MG63 (cell line): ENCODE measurements around the gene SLCO2A1. TPM values are rescaled to one million over a fixed set of nuclear protein-coding genes. Genes with fewer than 3 reads are reported as not detected.

Source experiments
- DNase-seq: peaks from one replicate; pipeline ENCODE4 v3.0.0-alpha.2; 2020
- H3K27me3 ChIP-seq: fragments of 250-450 bp; sonication (Bioruptor Pico); 2 replicates; pipeline ENCODE4 v1.5.1; 2020; ENCODE audit warnings: mild to moderate bottlenecking, moderate library complexity
- H3K36me3 ChIP-seq: fragments of 250-450 bp; sonication (Bioruptor Pico); 2 replicates; pipeline ENCODE4 v1.5.1; 2020; ENCODE audit warnings: mild to moderate bottlenecking, moderate library complexity
- H3K4me3 ChIP-seq: fragments of 250-450 bp; sonication (Bioruptor Pico); 2 replicates; pipeline ENCODE4 v1.5.1; 2020; ENCODE audit warnings: mild to moderate bottlenecking, moderate library complexity
- H3K9me3 ChIP-seq: fragments of 250-450 bp; sonication (Bioruptor Pico); 2 replicates; pipeline ENCODE4 v1.5.1; 2020; ENCODE audit warnings: mild to moderate bottlenecking, moderate library complexity
- total RNA-seq: library from RNA; depleted of rRNA; stranded (reverse); fragments of >200 nt; shearing (Covaris generic); gene quantifications from 2 replicates; pipeline ENCODE4 v1.2.3, GENCODE V29; 2014; ENCODE audit warnings: low replicate concordance

SLCO2A1 gene
- total RNA-seq, 1 experiment from 2014 or later = 0.72 TPM

DNA sequence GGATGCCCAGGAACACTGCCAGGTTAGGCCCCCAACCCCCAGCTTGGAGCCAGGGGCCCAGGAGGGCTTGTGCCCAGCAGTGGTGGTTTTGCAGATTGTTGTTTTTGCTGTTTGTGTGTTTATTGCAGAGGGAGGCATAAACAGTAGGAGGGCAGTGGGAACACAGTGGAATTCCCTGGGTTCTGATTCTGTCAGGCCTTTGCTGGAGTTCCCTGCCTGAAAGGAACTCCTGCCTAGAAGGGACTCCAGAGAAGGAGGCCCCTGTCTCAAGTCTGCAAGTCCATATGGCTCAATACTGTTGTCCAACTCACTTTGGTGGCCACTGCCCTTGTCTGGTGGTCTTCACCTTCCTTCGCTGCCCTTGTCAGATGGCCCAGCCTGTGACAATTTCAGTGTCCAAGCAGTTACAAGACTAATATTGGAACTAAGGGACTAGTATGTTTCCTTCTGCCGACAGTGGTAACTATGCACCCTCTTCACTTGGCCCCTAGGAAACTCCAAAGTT is 86.6 kb downstream of the SLCO2A1 start:
- H3K27me3 ChIP-seq = no peaks in the 10 kb centered on the region
- H3K9me3 ChIP-seq = no peaks in the 10 kb centered on the region
- DNase-seq = no peak

DNA sequence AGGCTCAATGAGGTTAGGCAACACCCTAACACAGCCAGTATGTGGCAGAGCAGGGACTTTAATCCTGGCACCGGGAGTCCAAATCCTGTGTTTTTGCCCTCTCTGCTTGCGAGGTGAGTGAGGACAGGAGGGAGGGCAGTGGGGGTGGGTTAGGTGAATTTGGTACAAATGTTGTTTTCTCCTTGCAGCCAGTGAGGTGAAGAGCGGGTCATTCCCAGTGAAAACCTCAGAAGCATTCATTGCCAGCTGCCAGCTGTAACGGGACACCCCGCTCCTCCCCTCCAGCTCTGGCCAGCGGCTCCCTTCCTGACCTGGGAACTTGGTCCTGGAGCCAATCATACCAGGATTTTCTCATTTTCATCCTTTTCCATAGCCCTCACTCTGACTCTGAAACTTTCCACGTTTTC is 88.3 kb downstream of the SLCO2A1 start:
- Histone ChIP-seq H3K4me3 (no peak overlapping the region), H3K9me3 (no peaks in the 10 kb centered on the region), H3K27me3 (no peaks in the 10 kb centered on the region), H3K36me3 (no peaks in the 10 kb centered on the region)
- DNase-seq = peak; percentile 75

More for the DNA sequence above, 86.6 kb downstream of the SLCO2A1 start:
- Histone ChIP-seq H3K4me3 (no peak overlapping the region), H3K36me3 (no peaks in the 10 kb centered on the region)

DNA sequence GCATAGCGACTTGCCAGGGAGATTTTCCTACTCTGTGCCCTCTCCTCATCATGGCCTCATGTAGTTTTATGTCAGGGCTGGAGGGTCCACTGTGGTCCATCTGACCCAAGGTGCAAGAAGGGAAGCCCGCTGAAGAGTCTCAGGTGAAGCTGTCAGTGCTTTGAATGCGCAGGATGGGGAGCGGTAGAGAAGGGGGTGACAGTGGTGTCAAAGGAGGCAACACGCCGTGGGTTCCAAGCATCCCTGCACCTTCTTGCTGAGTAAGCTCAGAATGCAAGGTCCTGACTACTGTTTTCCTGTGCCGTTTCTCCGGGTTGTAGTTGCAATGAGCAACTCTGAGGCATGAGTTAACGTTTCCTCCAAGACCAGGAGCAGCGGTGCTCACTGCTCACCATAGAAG is 89.2 kb downstream of the SLCO2A1 start:
- Histone ChIP-seq H3K4me3 (no peak overlapping the region), H3K36me3 (no peaks in the 10 kb centered on the region), H3K9me3 (no peaks in the 10 kb centered on the region), H3K27me3 (no peaks in the 10 kb centered on the region)
- DNase-seq = no peak

DNA sequence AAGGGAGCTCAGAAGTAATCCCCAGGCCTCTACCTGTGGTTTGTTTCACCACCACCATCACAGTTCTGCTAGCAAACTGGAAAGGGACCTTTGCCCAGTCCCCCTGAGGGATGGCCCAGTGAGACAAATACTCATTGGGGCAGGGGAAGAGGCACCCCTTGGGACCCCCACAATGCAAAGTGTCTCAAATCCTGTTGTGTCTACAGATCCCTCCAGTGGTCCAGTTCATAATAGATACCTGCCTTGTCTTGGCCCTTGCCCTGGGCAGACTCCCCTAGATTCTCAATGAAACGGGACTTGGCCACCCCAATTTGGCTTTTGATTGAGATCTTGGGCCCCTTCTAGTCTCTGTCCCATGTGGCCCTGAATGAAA is 90.3 kb downstream of the SLCO2A1 start:
- H3K36me3 ChIP-seq = no peaks in the 10 kb centered on the region
- no peak overlapping the region for H3K4me3 ChIP-seq
- DNase-seq = no peak
- no peaks in the 10 kb centered on the region for H3K27me3 ChIP-seq
- H3K9me3 ChIP-seq = no peaks in the 10 kb centered on the region

DNA sequence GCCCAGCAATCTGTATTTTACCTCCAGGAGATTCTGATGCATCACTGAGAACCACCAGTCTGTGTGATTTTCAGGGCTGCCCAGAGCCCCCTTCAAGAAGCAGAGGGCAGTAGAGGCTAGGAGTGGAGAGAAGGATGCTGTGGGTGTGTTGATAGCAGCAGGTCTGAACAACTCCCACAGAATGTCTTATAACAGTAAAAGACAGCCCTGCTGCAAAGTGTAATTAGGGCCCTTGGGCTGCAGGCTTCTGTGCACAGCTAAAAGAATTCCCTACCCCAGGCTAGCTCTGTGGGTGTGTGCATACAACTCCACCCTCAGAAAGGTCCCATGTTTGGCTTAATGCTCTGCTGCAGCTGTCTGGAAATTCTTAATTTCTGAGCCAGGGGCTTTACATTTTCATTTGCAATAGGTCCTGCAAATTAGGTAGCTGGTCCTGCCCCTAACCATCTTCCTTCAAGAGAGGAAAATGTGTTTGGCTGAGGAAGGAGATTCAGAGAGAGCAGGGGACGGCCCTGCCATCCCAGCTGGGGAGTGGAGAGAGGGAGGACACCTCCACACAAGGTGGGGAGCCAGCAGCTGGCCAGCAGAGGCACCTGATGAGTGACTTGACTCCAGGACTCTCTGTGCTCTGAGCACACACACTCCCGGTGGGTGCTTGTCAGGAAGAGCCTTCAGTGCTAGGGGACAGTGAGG is 90.8 kb downstream of the SLCO2A1 start:
- no peak overlapping the region for H3K4me3 ChIP-seq
- no peaks in the 10 kb centered on the region for H3K27me3 ChIP-seq
- H3K36me3 ChIP-seq = no peaks in the 10 kb centered on the region
- H3K9me3 ChIP-seq = no peaks in the 10 kb centered on the region
- no peak for DNase-seq

DNA sequence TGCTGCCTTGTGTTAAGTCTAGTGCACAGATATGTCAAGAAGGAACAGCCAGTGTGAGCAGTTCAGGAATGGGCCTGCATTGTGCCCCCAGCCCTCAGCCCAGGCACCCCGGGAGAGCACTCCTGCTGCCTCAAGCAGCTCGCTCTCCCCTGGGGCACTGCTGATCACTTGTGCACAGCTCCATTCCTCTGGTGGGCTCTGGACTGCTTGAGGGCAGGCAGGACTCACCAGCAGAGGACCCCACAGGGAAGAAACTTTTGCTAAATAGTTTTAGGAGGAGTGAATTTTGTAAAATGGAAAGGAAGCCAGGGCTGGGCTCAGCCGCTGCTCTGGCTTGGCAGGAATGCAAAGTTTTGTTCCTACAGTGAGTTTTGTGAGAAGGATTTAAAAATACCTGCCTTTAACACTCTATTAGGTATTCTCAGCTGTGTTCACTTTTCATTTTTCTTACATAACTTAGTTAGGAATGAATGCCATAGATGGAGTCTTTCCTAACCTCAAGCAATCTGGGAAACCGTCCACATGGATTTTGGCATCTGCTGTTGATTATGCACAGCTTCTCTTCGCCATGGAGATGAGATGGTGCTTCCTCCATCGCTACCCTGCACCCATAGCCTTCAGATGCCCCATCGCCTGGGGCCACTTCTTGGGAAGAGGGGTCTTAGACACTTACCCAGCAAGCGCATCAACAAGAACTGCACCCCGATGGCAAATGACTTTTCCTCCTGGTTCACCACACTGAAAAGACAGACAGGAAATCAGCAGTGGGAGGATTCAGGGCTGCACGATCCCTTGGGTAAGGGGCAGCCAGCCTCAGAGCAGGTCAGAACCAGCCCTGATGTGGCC is 91.7 kb downstream of the SLCO2A1 start:
- Histone ChIP-seq H3K36me3 (no peaks in the 10 kb centered on the region), H3K27me3 (no peaks in the 10 kb centered on the region)
- DNase-seq = peak; percentile 50

DNA sequence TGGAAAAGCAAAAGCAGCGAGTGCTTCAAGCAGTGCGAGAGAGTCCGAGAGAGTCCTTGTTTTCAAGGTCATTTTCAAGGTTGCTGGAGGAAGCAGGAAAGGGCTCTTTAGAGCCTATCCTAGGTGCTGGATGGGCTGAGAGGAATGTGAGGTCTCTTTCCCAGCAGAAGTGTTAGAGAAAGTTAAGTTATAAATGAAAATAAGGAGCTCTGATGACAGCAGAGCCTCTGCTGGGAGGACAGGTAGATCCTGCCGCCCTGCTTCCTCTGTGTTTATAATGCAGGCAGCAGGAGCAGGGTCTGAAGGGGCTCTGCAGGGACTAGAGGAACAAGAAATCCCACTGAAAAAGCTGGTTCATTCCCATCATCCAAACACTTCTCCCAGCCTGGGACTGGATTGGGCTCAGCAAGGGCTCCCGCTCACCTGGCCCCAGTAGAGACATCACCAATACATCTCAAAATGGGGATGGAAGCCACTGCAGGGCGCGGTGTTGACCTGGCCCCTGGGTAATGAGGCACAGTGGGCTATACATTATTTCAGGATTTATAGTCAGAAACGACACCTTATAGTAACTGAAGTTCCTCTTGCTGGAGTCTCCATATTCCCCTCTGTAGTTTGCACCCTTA is 92.6 kb downstream of the SLCO2A1 start:
- DNase-seq = no peak
- no peaks in the 10 kb centered on the region for H3K9me3 ChIP-seq
- H3K4me3 ChIP-seq = no peak overlapping the region
- H3K27me3 ChIP-seq = no peaks in the 10 kb centered on the region
- no peaks in the 10 kb centered on the region for H3K36me3 ChIP-seq

More for the DNA sequence above, 91.7 kb downstream of the SLCO2A1 start:
- H3K9me3 ChIP-seq = no peaks in the 10 kb centered on the region
- H3K4me3 ChIP-seq = no peak overlapping the region

DNA sequence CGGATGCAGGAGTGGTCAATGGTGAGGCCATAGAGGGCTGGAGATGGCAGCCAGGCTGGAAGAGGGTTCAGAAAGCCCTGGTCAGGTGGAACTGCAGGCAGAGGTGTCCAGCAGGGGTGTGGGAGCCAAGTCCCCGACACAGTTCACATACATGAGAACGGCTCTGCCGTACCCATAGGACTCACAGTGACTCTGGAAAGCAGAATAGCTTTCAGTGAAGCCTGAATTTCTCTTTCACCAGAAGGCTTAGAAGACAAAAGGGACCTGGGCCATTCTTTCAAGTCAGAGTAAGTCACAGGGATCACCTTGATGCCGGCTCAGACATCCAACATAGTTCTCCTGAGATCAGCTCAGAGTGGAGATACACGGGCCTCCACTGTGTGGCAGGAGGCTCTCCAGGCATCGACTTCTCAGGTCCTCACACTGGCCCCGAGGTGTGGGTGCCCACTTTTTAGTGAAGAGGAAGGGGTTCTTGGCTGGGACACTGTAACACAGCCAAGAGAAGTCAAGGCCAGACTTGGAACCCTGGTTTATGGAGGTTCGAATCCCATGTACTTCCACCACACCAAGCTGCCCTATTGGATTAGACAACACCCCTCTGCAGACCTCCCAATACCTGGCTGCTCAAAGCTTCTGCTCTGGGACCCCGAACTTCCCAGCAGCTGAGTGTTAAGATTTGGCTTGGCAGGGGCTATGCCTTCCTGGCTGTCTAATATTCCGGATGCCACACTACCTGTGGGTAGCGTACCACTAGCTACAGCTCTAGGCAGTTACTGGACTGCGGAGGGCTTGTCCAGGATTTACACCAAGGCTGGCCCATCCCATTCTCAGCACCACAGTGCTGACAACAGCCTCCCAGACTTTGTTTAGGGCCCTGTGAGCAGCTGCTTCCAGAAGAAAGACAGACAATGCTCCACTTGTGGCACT is 93.6 kb downstream of the SLCO2A1 start:
- no peaks in the 10 kb centered on the region for H3K9me3 ChIP-seq
- no peaks in the 10 kb centered on the region for H3K36me3 ChIP-seq
- no peak overlapping the region for H3K4me3 ChIP-seq
- H3K27me3 ChIP-seq = no peaks in the 10 kb centered on the region
- no peak for DNase-seq

DNA sequence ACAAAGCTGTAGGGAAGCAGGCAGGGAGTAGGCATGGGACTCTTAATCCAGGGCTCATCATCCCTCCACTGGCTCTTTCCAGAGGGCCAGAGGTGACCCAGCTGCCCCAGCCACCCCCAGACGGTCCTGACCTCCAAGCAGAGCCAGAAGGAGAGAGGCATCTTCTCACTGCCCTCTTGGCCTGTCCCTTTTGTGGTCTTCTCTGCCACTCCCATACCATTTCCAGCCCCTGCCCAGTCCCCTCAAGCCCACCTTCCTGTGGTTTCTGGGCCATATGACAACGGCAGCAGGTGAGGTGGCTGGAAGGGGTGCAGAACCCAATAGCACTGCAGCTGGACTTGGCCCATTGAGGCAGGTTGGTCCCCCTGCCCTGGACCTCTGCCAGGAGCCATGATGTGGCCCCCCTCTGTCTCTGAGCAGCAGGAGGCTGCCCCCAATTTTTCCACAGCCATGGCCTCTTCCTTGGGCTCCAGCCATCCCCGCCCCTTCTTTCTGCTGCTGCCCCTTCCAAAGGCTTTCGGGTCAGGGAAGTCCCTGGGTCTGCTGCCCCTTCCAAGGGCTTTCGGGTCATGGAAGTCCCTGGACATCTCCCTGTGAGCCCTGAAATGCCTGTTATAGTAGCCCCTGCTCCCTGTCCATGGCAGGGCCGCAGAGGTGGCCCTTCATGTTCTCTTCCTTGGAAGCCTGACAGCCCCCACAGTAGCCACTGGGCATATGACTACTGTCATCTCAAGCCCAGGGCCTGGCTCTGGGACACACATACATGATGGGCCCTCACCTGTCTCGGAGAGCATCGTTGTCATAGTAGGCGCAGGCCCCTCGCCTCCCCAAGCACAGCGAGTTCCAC is 94.5 kb downstream of the SLCO2A1 start:
- Histone ChIP-seq H3K36me3 (no peaks in the 10 kb centered on the region), H3K9me3 (no peaks in the 10 kb centered on the region), H3K4me3 (no peak overlapping the region), H3K27me3 (no peaks in the 10 kb centered on the region)
- no peak for DNase-seq

DNA sequence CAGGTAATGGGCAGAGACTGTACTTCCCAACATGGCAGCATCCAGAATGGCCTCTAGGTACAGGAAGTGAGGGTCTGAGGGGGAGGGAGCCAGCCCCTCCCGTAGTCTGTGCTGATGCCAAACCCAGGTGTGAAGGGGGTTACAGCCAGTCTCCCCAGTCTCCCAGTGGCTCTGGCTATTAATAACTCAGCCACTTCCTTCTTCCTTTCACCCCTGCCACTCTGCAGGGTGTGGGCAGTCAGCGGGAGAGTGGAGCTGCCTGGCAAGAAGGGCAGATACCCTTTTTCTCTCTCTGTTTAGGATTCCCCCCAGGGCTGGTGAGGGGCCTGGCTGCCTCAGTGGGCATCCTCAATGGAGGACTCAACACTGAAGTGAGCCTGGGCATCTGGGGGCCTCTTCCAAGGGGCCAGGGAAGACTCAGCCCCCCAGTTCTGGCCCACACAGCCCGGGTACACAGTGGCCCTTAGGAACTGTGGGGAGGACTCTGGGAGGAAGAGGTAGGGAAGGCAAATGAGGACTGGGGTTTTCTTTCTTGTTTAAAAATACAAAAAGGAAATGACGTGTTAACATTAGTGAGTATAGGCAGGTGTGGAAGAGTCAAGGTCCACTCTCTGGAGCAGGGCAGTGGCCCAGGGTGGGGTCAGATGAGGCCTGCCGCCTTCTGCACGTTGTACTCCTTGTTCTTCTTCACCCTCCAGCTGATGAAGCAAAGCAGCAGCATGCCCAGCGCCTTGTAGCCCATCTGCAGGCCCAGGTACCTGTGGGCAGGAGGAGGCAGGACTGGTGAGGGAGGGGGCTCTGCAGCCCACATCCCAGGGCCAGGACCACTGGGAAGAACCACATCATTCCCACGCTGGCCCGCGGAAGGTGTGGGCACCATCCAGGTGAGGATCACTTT is 95.4 kb downstream of the SLCO2A1 start:
- DNase-seq = no peak
- no peaks in the 10 kb centered on the region for H3K27me3 ChIP-seq
- H3K36me3 ChIP-seq = no peaks in the 10 kb centered on the region
- no peak overlapping the region for H3K4me3 ChIP-seq
- H3K9me3 ChIP-seq = no peaks in the 10 kb centered on the region

DNA sequence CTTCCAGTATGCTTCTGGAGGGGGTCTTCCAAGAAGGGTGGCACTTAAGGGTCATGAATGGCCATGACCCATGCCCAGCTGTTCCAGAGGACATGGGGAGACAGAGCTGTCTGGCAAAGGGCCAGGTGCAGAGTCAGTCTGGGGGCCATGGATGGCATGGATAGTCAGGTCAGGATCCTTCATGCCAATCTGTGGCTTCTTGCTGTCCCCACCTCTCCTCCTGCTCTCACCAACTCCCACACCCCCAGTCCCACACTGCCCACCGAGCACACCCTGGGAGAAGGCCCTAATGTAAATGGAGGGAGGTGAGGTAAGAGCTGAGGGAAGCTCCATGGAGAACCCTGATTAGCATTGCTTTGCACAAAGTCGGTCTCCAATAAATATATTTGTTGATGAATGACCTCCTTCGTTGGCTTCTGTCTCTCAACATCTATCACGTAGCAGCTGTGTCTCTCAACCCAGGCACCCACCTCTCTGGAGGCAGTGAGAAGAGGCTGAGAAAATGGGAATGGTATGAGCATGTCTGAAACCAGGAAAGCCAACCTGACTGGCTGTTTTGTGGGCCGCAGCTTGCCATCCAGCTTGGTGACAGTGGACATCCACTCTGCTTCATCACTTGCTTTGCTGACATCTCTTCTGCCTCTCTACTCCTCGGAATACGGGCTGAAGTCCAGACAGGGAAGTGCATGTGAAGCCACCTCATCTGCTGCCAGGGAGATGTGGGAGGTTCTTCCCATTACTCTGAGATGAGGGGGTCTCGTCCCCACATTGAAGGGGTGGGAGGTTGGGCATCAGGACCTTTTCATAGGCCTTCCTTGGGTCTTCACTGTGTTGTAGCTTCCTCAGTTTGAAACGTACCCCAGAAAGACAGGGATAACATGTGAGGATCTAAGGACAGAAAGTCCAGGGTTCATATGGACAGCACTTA is 96.4 kb downstream of the SLCO2A1 start:
- H3K4me3 ChIP-seq = no peak overlapping the region
- no peaks in the 10 kb centered on the region for H3K36me3 ChIP-seq
- H3K9me3 ChIP-seq = no peaks in the 10 kb centered on the region
- DNase-seq = no peak
- H3K27me3 ChIP-seq = no peaks in the 10 kb centered on the region

DNA sequence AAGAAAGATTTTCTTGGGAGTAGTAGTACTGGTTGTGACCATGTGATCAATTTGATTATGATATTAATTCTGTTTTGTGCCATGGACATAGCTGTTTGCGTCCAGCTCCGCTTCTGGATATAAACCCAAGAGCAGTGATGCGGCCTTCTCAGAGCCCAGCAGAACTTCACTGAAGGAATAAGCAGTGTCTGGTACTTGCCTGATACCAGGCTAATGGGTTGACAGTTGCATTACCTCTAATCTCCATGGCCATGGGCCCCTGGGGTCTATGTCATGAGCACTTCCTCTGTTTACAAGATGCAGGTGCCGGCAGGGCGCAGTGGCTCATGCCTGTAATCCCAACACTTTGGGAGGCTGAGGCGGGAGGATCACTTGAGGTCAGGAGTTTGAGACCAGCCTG is 97.7 kb downstream of the SLCO2A1 start:
- H3K9me3 ChIP-seq = no peaks in the 10 kb centered on the region
- H3K27me3 ChIP-seq = no peaks in the 10 kb centered on the region
- no peak overlapping the region for H3K4me3 ChIP-seq
- no peaks in the 10 kb centered on the region for H3K36me3 ChIP-seq
- DNase-seq = no peak

DNA sequence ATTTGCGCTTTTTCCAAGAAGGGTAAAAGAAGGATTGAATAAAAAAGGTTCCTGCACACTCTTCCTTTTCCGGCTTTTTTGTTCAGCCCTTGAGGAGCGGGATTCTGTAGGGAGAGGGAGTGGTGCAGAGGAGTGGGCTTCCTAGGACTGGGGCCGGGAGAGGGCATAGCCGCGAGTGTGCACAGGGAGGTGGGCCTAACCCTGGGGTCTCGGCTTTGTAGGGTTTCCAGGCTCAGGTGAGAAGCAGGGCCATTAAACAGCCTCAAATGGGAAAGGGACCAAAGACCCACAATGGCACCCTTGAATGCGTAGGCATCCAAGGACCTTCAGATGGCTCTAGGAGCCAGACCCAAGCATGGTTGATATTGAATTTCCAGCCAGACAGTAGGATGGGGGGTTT is 98.6 kb downstream of the SLCO2A1 start:
- no peak for DNase-seq
- Histone ChIP-seq H3K27me3 (no peaks in the 10 kb centered on the region), H3K4me3 (no peak overlapping the region), H3K36me3 (no peaks in the 10 kb centered on the region), H3K9me3 (no peaks in the 10 kb centered on the region)

DNA sequence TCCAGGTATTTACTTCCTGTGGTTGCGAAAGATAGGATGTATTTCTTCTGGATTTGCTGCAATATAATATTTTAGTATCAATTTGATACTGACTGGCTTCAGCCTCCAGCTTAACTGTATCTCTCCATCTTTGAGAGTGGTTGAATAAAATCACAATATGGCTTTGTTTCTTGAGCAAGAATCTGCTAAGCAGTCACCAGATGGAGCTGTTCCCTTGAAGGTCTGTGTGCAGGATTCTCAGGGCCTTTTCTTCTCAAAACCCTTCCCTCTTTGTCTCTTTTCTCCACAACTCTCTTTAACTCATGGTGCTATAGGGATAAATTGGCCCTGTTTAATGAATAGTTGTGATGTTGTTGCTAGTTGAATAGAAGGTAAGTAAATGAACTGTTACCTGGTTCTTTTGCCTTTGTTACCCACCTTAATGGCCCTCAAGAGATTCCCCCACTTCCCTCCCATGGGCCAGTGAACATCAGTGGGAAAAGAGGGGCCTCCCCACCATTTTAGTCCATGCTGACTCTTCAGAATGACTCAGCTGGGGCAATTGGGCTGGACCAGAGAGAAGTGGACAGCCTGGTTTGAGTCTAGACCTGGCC is 99.3 kb downstream of the SLCO2A1 start:
- peak; percentile 37 for DNase-seq
- Histone ChIP-seq H3K9me3 (no peaks in the 10 kb centered on the region), H3K36me3 (no peaks in the 10 kb centered on the region), H3K4me3 (no peak overlapping the region), H3K27me3 (no peaks in the 10 kb centered on the region)
